ENCODE data around the gene CTNND2.

GRCh38 chr5:11482011-11482410 is 422.2 kb downstream of the CTNND2 start:
- TF ChIP-seq CREB1 (IDR thresholded peaks at IDR 0.05; ENCODE audit: low read depth) = no peak
- no peak for TF ChIP-seq SIN3A (IDR thresholded peaks at IDR 0.05; ENCODE audit: low read depth, low read length)
- TF ChIP-seq FOXM1 (IDR thresholded peaks at IDR 0.05; ENCODE audit: low read depth, low read length) = no peak
- TF ChIP-seq EP300 (IDR thresholded peaks at IDR 0.05; ENCODE audit: borderline replicate concordance in 1 of 2, control insufficient read depth in 1 of 2, low read depth in 2 of 2, low read length in 2 of 2) = no peak
- no peak for TF ChIP-seq CBX3 (IDR thresholded peaks at IDR 0.05; ENCODE audit: borderline replicate concordance, low read depth)
- no peak for TF ChIP-seq POLR2A (IDR thresholded peaks at IDR 0.05; ENCODE audit: low read depth, low read length)

All from GM12878 (cell line).